ENCODE results near the gene HMGXB3. TPM values are rescaled to one million over a fixed set of nuclear protein-coding genes. Genes with fewer than 3 reads are reported as not detected.

HMGXB3 gene
- total RNA-seq: 30.6 and 33.4 TPM in 2 replicates

DNA sequence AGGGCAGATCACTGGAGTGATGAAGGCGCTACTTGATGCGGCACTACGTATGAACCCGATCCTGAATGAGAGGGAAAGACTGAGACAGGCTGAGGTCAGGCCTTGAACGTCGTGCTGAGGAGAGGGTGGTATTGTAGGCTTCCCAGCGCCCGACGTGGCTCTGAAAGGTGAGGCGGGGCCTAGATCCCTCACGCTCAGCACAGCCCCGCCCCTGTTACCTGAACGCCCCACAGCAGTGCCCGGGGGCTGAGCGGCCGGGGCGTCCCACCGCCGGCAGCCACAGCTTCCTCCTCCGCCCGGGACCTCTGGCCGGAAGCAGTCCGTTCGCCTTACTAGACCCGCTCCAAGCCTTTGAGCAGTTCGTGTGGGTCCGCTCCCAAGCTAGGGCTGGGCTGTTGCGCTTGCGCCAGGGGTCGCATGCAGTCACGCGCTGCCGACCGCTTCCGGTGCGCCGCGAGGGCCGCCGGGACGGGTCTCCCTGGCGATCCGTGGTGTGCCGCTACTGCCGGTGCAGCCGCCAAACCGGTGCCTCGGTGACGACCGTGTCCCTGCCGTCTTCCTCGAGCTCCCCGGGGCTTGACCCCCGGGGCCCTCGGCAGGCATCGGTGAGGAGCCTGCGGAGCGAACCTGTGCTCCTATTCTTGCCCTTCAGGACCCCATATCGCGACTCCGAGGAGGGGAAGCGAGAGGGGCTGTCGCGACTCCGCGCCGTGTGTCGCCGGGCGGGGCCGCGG, at the start of gene HMGXB3, which contains the start of gene TIGD6:
TSS of gene HMGXB3 (plus strand) at position 484 of the 734 bp plus-strand sequence. CDS start 4,114 bp downstream, outside the sequence.
TSS of gene TIGD6 (minus strand) at position 399 of the 734 bp plus-strand sequence. CDS start 4,306 bp downstream, outside the sequence.

DNA sequence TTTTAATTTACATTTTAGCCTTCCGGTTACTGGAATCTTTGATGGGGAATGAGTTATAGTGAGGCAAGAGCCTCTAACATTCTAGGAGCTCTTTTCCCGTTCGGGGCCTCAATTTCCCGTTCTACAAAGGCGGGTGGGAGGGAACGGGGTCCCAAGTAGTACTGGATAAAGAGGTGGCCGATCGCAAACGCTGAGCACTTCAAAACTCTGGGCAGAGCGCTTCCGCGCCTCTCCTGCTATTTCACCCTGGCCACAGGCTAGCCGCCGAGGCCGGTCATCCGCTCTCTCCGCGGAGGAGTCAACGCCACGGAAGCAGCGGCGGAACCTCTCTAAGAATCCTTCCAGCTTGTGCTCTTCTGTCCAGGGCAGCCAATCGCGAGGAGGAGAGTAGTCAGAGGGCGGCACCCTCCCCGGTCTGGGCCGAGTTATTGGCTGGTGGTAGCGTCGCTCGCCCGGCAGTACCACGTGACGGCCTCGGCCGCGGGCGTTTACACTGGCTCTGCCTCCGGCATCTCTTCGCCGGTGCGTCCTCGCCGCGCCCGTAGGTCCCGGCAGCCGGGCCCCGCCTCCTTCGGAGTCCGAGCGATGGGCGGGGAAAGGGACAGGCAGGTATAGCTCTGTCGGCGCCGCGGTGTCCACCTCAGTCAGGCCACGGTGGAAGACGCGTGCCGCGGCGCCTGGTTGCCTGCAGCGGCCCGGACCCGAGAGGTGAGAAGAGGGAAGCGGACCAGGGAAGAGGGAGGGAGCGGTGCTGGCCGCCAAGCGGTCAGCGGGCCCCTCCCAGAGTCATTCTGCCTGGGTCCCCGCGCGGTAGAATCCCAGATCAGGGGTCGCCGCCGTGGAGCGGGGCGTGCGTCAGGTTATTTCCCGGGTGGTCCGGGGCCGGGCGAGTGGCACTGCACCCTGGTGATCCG, 40.0 kb upstream of the HMGXB3 start, which contains the start of gene SLC26A2:
TSS of gene SLC26A2 (plus strand) at position 487 of the 914 bp plus-strand sequence. CDS start 16,895 bp downstream, outside the sequence.

DNA sequence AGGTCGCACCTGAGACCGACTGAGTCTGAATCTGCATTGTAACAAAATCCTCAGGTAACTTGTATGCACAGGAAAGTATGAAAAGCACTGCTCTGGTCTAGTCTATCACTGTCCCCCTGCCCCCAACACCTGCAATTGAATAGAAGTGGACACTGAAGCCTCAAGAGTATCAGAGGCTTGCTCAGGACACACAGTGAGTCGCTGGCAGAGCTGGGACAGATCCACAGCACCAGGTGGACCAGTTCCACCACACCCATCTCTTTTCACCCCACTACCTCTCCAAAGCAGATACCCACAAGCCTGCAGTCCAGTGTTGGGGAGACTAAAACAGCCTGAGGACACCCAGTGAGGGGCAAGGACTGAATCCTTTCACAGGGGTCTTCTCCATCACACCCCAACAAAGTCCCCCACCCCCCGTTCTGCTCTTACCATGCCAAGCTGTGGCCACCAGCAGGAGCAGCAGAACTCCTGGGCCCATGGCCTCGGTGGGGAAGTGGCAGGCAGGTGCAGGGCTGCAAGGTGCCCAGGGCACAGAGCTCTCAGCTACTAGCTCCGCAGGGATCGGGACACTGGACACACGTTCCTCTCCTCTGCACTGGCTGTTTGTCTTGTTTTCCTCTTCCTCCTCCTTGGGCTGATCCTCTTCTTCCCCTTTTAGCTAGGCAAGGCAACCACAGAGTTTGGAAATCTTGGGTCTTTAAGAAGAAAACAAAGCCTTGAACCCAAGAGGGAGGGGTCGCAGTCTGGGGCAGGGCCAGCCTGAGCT, 85.6 kb downstream of the HMGXB3 start, which contains the start of gene CSF1R:
TSS of gene CSF1R (minus strand) at position 605 of the 766 bp plus-strand sequence. CDS start at position 478, 127 bp downstream.

Small RNAs within 50 kb of the gene (small RNA-seq; reads per million reads assigned to genes)
- not detected for gene RF00019

Other genes starting within 250 kb of the HMGXB3 start
- 0.11 TPM in 1 of 2 replicates, not detected in the other for gene PDE6A, start 55.9 kb upstream of the HMGXB3 start, total RNA-seq
- gene SLC26A2, start 40.0 kb upstream of the HMGXB3 start, total RNA-seq: 9.4 and 29.5 TPM in 2 replicates
- 5.7 and 9.4 TPM in 2 replicates for gene TIGD6, start 85 bp upstream of the HMGXB3 start, total RNA-seq
- 46.7 and 87.8 TPM in 2 replicates for gene CSF1R, start 85.8 kb downstream of the HMGXB3 start, total RNA-seq
- gene PDGFRB, start 155.1 kb downstream of the HMGXB3 start, total RNA-seq: 10.2 and 10.6 TPM in 2 replicates
- gene CDX1, start 166.0 kb downstream of the HMGXB3 start, total RNA-seq: 0.39 TPM in 1 of 2 replicates, not detected in the other
- gene SLC6A7, start 189.3 kb downstream of the HMGXB3 start, total RNA-seq: not detected in 2 replicates